Measurements from ENCODE around the gene KCTD7.

DNA sequence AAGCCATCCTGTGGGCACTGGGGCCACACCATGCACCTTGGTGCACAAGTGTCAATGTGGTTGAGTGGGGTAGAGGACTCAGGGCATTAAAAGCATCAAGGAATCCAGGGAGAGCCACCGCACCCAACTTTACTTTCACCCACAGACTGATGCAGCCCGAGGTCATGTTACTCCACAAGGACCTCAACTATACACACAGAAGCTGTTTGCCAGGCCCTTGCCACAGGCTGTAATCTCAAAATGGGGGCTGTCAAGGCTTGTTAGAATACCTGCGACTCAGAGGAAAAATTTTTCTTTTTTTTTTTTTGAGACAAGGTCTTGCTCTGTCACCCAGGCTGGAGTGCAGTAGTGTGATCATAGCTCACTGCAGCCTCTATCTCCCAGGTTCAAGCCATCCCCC lies 26.5 kb upstream of the KCTD7 start:
- no peak for TF ChIP-seq POLR2AphosphoS5 (IDR thresholded peaks at IDR 0.05)
- TF ChIP-seq, protein P1, sequence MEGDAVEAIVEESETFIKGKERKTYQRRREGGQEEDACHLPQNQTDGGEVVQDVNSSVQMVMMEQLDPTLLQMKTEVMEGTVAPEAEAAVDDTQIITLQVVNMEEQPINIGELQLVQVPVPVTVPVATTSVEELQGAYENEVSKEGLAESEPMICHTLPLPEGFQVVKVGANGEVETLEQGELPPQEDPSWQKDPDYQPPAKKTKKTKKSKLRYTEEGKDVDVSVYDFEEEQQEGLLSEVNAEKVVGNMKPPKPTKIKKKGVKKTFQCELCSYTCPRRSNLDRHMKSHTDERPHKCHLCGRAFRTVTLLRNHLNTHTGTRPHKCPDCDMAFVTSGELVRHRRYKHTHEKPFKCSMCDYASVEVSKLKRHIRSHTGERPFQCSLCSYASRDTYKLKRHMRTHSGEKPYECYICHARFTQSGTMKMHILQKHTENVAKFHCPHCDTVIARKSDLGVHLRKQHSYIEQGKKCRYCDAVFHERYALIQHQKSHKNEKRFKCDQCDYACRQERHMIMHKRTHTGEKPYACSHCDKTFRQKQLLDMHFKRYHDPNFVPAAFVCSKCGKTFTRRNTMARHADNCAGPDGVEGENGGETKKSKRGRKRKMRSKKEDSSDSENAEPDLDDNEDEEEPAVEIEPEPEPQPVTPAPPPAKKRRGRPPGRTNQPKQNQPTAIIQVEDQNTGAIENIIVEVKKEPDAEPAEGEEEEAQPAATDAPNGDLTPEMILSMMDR (IDR thresholded peaks at IDR 0.05): no peak

All from esophagus muscularis mucosa (tissue), 3 donors.